ENCODE results near the gene TSBP1.

GRCh38 chr6:32288426-32288825 lies 83.3 kb downstream of the TSBP1 start:
- TF ChIP-seq CTCF (IDR thresholded peaks at IDR 0.05; ENCODE audit: borderline replicate concordance, extremely low read depth, low read length, poor library complexity, severe bottlenecking) (no peak), EZH2 (IDR thresholded peaks at IDR 0.05; ENCODE audit: borderline replicate concordance, low read depth, low read length, severe bottlenecking) (no peak)
